ENCODE measurements around the gene CYB561. TPM values are rescaled to one million over a fixed set of nuclear protein-coding genes. Genes with fewer than 3 reads are reported as not detected.
A peak's percentile ranks its signal among the peaks of the same experiment; 100 is the strongest.

Gene CYB561
- total and polyA plus RNA-seq, 2 of the 4 experiments (the other 2 are of a cell fraction), result 2.5 to 3.0 TPM

GRCh38 chr17:63458478-63458877 is 12.4 kb upstream of the CYB561 start:
- no peak overlapping the region for H3K23ac ChIP-seq (ENCODE audit: low read depth, low read length)
- H2AK9ac ChIP-seq (replicated peaks; ENCODE audit: low read depth, low read length, poor library complexity), result no peak overlapping the region
- no peak overlapping the region for H2BK5ac ChIP-seq (ENCODE audit: low read depth, low read length, poor library complexity, severe bottlenecking)
- no peak overlapping the region for H3K9ac ChIP-seq (ENCODE audit: low read depth, low read length)
- H3K79me1 ChIP-seq (ENCODE audit: low read depth in 1 of 2, low read length in 2 of 2), result no peaks in the 10 kb centered on the region
- no peaks in the 10 kb centered on the region for H3K27me3 ChIP-seq (ENCODE audit: control insufficient read depth, insufficient read depth, low read length)
- H3K4ac ChIP-seq (ENCODE audit: low read depth, low read length), result peak overlapping the region; percentile 56; the same call in 1 of the 2 replicates
- DNase-seq, result no peak
- no peak overlapping the region for H4K5ac ChIP-seq (ENCODE audit: low read depth, low read length)
- no peak for ATAC-seq (ENCODE audit: low read depth)
- TF ChIP-seq FOS (IDR thresholded peaks at IDR 0.05; ENCODE audit: low read depth, low read length), result no peak
- TF ChIP-seq USF2 (IDR thresholded peaks at IDR 0.05; ENCODE audit: low read depth, low read length), result no peak
- no peak for TF ChIP-seq CHD1 (IDR thresholded peaks at IDR 0.05; ENCODE audit: low read depth, low read length)
- no peak for TF ChIP-seq RFX5 (IDR thresholded peaks at IDR 0.05; ENCODE audit: low read depth, low read length)
- TF ChIP-seq RCOR1 (IDR thresholded peaks at IDR 0.05; ENCODE audit: insufficient replicate concordance, low read length), result no peak
- TF ChIP-seq MAZ (IDR thresholded peaks at IDR 0.05; ENCODE audit: borderline replicate concordance, low read depth, low read length), result no peak
- TF ChIP-seq CTCF (conservative IDR thresholded peaks at IDR 0.05; ENCODE audit: low read depth, low read length), result no peak
- H3K36me3 ChIP-seq (ENCODE audit: control insufficient read depth, insufficient read depth, low read length), result no peaks in the 10 kb centered on the region
- peaks cover 16% of the 10 kb centered on the region for H3K9me1 ChIP-seq (ENCODE audit: insufficient read depth, low read length)
- in situ Hi-C loops (cut with MboI; ENCODE audit: low sequenced_read_pairs) (no loop called here), dilution Hi-C loops (cut with HindIII; ENCODE audit: low sequenced_read_pairs, unreplicated experiment) (no loop called here), intact Hi-C loops (cut with micrococcal nuclease) (no loop called here)
- no peak overlapping the region for H3K4me3 ChIP-seq (ENCODE audit: insufficient read depth, low read depth, low read length)
- peak overlapping the region; percentile 70 for H2AK5ac ChIP-seq (ENCODE audit: low read depth, low read length)
- no peak overlapping the region for H4K8ac ChIP-seq (ENCODE audit: low read depth in 2 of 2, low read length in 2 of 2)
- no TSS peak for BruUV-seq (replicated peaks)
- H3K9me3 ChIP-seq (ENCODE audit: control insufficient read depth, insufficient read depth, low read length), result no peaks in the 10 kb centered on the region
- no peak overlapping the region for H2BK120ac ChIP-seq (ENCODE audit: low read depth, low read length)
- H3K14ac ChIP-seq (replicated peaks; ENCODE audit: low read depth, low read length), result no peak overlapping the region
- peak overlapping the region; percentile 3; the same call in 1 of the 2 replicates for H4K91ac ChIP-seq (ENCODE audit: insufficient read depth, low read depth, low read length)
- H2BK20ac ChIP-seq (ENCODE audit: low read depth, low read length), result peak overlapping the region; percentile 44; the same call in 1 of the 2 replicates
- H4K20me1 ChIP-seq (ENCODE audit: insufficient read depth, low read length), result no peaks in the 10 kb centered on the region
- no peak overlapping the region for H3K18ac ChIP-seq (ENCODE audit: low read depth, low read length)
- no peak overlapping the region for H2AFZ ChIP-seq (replicated peaks; ENCODE audit: low read length, poor library complexity)
- peaks cover 6% of the 10 kb centered on the region for H3K4me1 ChIP-seq (ENCODE audit: control insufficient read depth, insufficient read depth, low read length)
- H3K56ac ChIP-seq (ENCODE audit: extremely low read depth, insufficient read depth, low read length), result no peak overlapping the region
- H3K27ac ChIP-seq (ENCODE audit: insufficient read depth, low read length), result no peak overlapping the region
- ChIA-PET CTCF (no interaction called here), POLR2A (ENCODE audit: unreplicated experiment) (no interaction called here)
- peak overlapping the region; percentile 38; the same call in 1 of the 3 replicates for H2BK15ac ChIP-seq (ENCODE audit: low read depth, low read length)
- H3K4me2 ChIP-seq (ENCODE audit: low read depth, low read length), result no peak overlapping the region
- no CpG with 5 or more reads among the region's 4 CpGs for WGBS, 2 experiments (ENCODE audit: extremely low coverage in 2 of 2, insufficient read length in 1 of 2)

All from IMR-90 (cell line).